Epithelial cell of proximal tubule (primary cell): ENCODE measurements around the gene MALRD1. TPM values are rescaled to one million over a fixed set of nuclear protein-coding genes. Genes with fewer than 3 reads are reported as not detected.

Experiments
- DNase-seq: peaks from one replicate; pipeline ENCODE4 v3.0.0-alpha.2; 2011; ENCODE audit warnings: low read depth
- H3K4me3 ChIP-seq: 2 replicates; pipeline ENCODE4 v1.5.1; 2011; ENCODE audit warnings: low read depth, mild to moderate bottlenecking, low read length
- CTCF ChIP-seq: conservative IDR thresholded peaks from 2 replicates; pipeline ENCODE4 v1.5.1; 2012; ENCODE audit warnings: low read depth, mild to moderate bottlenecking, low read length
- total RNA-seq: library from RNA; depleted of rRNA; stranded (reverse); fragments of >200 nt; gene quantifications from 2 replicates; pipeline ENCODE4 v1.2.3, GENCODE V29; 2015

Gene MALRD1
- total RNA-seq, 1 donor from 2014 or later, result 0.06 TPM

GRCh38 chr10:19417740-19418139 lies 369.1 kb downstream of the MALRD1 start:
- no peak for TF ChIP-seq CTCF
- H3K4me3 ChIP-seq, result no peak overlapping the region

GRCh38 chr10:19421674-19422073 lies 373.1 kb downstream of the MALRD1 start:
- no peak overlapping the region for H3K4me3 ChIP-seq
- TF ChIP-seq CTCF, result no peak
- no peak for DNase-seq

More at GRCh38 chr10:19417740-19418139, 369.1 kb downstream of the MALRD1 start:
- no peak for DNase-seq

DNA sequence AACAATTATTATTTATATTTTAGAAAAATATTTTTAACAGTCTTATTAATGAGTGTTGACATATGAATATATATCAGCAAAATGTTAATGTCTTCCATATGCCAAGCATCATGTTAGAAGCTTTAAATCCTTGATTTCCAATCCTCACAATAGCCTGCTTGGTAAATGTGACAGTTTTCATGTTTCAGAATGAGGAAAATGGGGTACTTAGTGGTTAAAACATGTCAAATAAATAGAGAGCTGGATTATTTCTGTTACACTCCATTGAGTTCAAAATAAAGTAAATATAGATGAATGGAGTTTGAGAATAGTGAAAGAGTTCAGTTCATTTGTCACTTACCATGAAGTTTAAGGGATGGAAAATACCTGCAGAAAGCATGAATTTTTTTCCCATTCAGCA lies 377.4 kb downstream of the MALRD1 start:
- H3K4me3 ChIP-seq, result no peak overlapping the region

DNA sequence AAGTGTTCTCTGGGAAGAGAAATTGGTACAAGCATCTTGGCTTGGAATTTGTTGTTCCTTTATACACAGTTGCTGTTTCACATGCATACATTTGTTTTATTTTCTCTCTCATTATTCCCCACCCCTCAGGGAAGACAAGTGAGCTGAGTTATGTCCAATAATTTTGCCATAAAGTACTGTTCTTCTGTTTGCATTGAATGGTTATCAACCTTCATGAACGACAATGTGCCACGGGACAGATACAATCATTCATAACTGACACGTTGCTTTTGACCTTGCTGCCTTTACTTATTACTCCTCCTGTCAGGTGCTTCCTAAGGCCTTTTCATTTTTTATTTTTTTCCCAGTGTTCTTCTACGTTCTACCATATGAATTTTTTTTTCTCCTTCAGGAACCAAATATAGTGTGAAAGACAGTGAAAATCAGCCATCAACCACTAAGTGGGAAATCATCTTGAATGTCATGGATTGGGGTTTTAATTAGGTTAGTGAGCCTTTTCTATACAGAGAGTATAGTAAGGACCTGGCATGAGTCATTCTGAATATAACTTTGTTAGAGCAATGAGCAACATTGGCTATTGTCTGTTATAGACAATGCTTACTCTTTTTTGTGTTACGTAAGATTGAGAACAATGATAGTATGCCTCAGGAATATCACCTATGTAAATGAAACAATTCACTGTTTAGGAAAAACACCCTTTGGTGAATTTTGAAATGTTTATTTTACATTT lies 383.2 kb downstream of the MALRD1 start:
- H3K4me3 ChIP-seq, result no peak overlapping the region
- no peak for DNase-seq
- no peak for TF ChIP-seq CTCF

More for the DNA sequence above, 377.4 kb downstream of the MALRD1 start:
- no peak for DNase-seq
- TF ChIP-seq CTCF, result no peak

DNA sequence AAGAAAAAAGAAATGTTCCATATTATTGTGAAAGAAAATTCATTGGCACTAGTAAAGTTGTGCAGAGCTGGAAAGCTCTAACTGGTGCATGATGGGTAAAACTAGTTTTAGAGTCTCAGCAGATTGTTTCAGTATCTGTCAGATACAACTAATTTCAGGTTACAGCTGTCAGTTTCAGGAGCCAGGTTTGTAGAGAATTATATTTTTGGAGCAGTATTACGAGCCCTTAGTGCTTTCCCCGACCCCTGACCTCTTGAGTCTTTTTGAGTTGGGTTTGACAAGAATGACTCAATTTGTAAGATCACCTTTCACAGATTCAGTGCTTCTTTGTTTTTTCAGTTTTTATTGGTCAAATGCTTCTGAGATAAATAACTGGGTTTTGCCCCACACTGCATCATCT lies 401.3 kb downstream of the MALRD1 start:
- no peak overlapping the region for H3K4me3 ChIP-seq
- DNase-seq, result no peak
- no peak for TF ChIP-seq CTCF

DNA sequence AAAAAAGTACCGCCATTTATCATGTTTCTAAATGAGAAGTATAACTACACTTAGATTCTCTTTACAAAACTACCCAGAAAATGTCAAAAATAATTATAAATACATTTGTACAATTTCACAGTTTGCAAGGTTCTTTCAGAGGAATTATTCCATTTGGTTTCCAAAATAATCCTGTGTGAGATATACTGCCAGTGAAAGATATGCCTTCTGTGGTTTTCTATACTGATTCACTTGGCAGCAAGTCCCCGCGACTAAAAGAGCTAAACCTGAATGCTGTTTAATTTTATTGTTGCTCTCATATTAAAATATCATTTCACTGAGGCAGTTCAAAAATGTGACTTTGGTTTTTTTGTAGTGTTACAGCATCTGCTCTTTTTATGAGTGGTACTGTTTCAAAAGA lies 402.8 kb downstream of the MALRD1 start:
- DNase-seq, result no peak
- no peak overlapping the region for H3K4me3 ChIP-seq
- TF ChIP-seq CTCF, result no peak

DNA sequence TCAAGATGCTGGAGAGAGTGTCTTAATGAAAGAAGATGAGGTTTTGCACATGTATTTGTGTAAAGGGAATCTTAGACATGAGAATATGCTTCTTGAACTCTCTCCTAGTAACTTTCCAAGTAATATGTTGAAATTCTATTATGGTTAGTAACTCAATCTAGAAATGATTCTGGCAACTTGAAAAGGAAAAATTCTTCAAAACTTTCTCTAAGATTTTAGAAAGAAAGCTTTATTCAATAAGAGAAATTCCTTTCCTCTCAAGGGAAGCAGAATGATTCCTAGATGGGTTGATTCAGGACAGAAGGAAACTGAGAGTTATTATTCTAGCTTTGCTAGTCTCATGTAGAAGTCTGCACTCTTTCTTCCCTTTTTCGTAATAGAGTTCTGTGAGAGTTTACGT lies 403.3 kb downstream of the MALRD1 start:
- no peak for DNase-seq
- H3K4me3 ChIP-seq, result no peak overlapping the region
- TF ChIP-seq CTCF, result no peak
